ENCODE data around the gene CARF.

GRCh38 chr2:203035879-203036470, 123.9 kb downstream of the CARF start:
- TF ChIP-seq CTCF (conservative IDR thresholded peaks at IDR 0.05) (no peak), EZH2 (IDR thresholded peaks at IDR 0.05; ENCODE audit: low read depth) (no peak)

Data from PC-9 (cell line).